GM12878 (cell line): ENCODE data around the gene TRIM7. TPM values are rescaled to one million over a fixed set of nuclear protein-coding genes. Genes with fewer than 3 reads are reported as not detected.

Experiments used
- ATF7 ChIP-seq: fragments of 450-650 bp; IDR thresholded peaks from 2 replicates; pipeline ENCODE4 v1.6.1; 2016; ENCODE audit warnings: low read depth, mild to moderate bottlenecking
- CBX5 ChIP-seq: sonication (generic); IDR thresholded peaks from 2 replicates; pipeline ENCODE4 v1.6.1; 2016; ENCODE audit warnings: low read depth, moderate library complexity, mild to moderate bottlenecking, inconsistent platforms
- EGR1 ChIP-seq, 2 experiments: IDR thresholded peaks; 1 replicate in 1 of 2; 2 replicates in 1 of 2; pipeline ENCODE4 v1.6.1; 2011 to 2012; ENCODE audit warnings: low read depth in 2 of 2, low read length in 2 of 2, borderline replicate concordance in 1 of 2, mild to moderate bottlenecking in 1 of 2, moderate library complexity in 1 of 2
- FOXM1 ChIP-seq: IDR thresholded peaks from 2 replicates; pipeline ENCODE4 v1.6.1; 2012; ENCODE audit warnings: low read depth, mild to moderate bottlenecking, inconsistent platforms, low read length, moderate library complexity
- IRF3 ChIP-seq: fragments of 450-650 bp; IDR thresholded peaks from 2 replicates; pipeline ENCODE4 v1.6.1; 2014; ENCODE audit warnings: mild to moderate bottlenecking
- JUND ChIP-seq: IDR thresholded peaks from 2 replicates; pipeline ENCODE4 v1.6.1; 2012; ENCODE audit warnings: low read depth, mild to moderate bottlenecking, low read length, improper control_type of control experiment, moderate library complexity
- KAT2A ChIP-seq: conservative IDR thresholded peaks from 2 replicates; pipeline ENCODE4 v1.6.1; 2011; ENCODE audit warnings: low read depth, low read length; ENCODE audit not compliant: control insufficient read depth
- MEF2B ChIP-seq: fragments of 450-650 bp; IDR thresholded peaks from 2 replicates; pipeline ENCODE4 v1.6.1; 2018; ENCODE audit warnings: mild to moderate bottlenecking, moderate library complexity; ENCODE audit not compliant: partially characterized antibody, poor library complexity, severe bottlenecking
- MLLT1 ChIP-seq: fragments of 450-650 bp; IDR thresholded peaks from 2 replicates; pipeline ENCODE4 v1.6.1; 2016; ENCODE audit warnings: mild to moderate bottlenecking
- NFXL1 ChIP-seq: fragments of 450-650 bp; IDR thresholded peaks from 2 replicates; pipeline ENCODE4 v1.6.1; 2017; ENCODE audit warnings: antibody characterized with exemption, mild to moderate bottlenecking, borderline replicate concordance
- NKRF ChIP-seq: fragments of 450-650 bp; conservative IDR thresholded peaks from 2 replicates; pipeline ENCODE4 v1.6.1; 2017; ENCODE audit warnings: mild to moderate bottlenecking, moderate library complexity
- NR2C1 ChIP-seq: fragments of 450-650 bp; IDR thresholded peaks from 2 replicates; pipeline ENCODE4 v1.6.1; 2017; ENCODE audit warnings: antibody characterized with exemption, mild to moderate bottlenecking, moderate library complexity
- NR2C2 ChIP-seq: IDR thresholded peaks from 2 replicates; pipeline ENCODE4 v1.6.1; 2011; ENCODE audit warnings: borderline replicate concordance, low read depth; ENCODE audit not compliant: control insufficient read depth, insufficient read length
- PAX5 ChIP-seq: IDR thresholded peaks from 2 replicates; pipeline ENCODE4 v1.6.1; 2011; ENCODE audit warnings: low read depth, low read length, borderline replicate concordance
- PAX8 ChIP-seq: fragments of 450-650 bp; IDR thresholded peaks from 2 replicates; pipeline ENCODE4 v1.6.1; 2017; ENCODE audit warnings: mild to moderate bottlenecking, moderate library complexity
- PBX3 ChIP-seq: IDR thresholded peaks from 2 replicates; pipeline ENCODE4 v1.6.1; 2011; ENCODE audit warnings: mild to moderate bottlenecking, low read depth, low read length, moderate library complexity; ENCODE audit not compliant: insufficient replicate concordance
- PKNOX1 ChIP-seq: fragments of 450-650 bp; IDR thresholded peaks from 2 replicates; pipeline ENCODE4 v1.6.1; 2016; ENCODE audit warnings: mild to moderate bottlenecking
- RB1 ChIP-seq: fragments of 450-650 bp; formaldehyde crosslinking; IDR thresholded peaks from 2 replicates; pipeline ENCODE4 v1.6.1; 2017; ENCODE audit warnings: mild to moderate bottlenecking, borderline replicate concordance
- RELA ChIP-seq: fragments of 450-650 bp; IDR thresholded peaks from 2 replicates; pipeline ENCODE4 v1.8.0; 2014; ENCODE audit warnings: borderline replicate concordance; ENCODE audit not compliant: partially characterized antibody
- RUNX3 ChIP-seq: IDR thresholded peaks from 2 replicates; pipeline ENCODE4 v1.6.1; 2012; ENCODE audit warnings: low read length, inconsistent platforms
- SIX5 ChIP-seq: IDR thresholded peaks from 2 replicates; pipeline ENCODE4 v1.6.1; 2011; ENCODE audit warnings: mild to moderate bottlenecking, low read depth, low read length, moderate library complexity; ENCODE audit not compliant: severe bottlenecking
- TCF7 ChIP-seq: IDR thresholded peaks from 2 replicates; pipeline ENCODE4 v1.6.1; 2014; ENCODE audit warnings: antibody characterized with exemption, borderline replicate concordance
- YY1 ChIP-seq: IDR thresholded peaks from 2 replicates; pipeline ENCODE4 v1.6.1; 2011; ENCODE audit warnings: low read depth, mild to moderate bottlenecking, low read length
- polyA plus RNA-seq, 11 experiments: library from polyadenylated mRNA; depleted of rRNA in 4 of 11; unstranded in 6 of 11; stranded (reverse) in 5 of 11; fragments of >200 nt; fragmentation: Nextera tagmentation in 4 of 11; fragmentation: Illumina TruSeq in 1 of 11; extraction: Ambion mirVana in 4 of 11; extraction: Trizol in 1 of 11; gene quantifications; 1 replicate in 1 of 11; 2 replicates in 10 of 11; pipeline versions ENCODE4 v1.2.1 to v1.2.3, GENCODE V29; 2011 to 2016; ENCODE audit warnings: inconsistent platforms in 2 of 11, missing spikeins in 2 of 11, low read depth in 1 of 11
- total RNA-seq, 4 experiments: library from RNA; depleted of rRNA in 3 of 4; stranded (reverse); fragments of >200 nt in 3 of 4; fragmentation: Illumina TruSeq in 1 of 4; extraction: Trizol in 1 of 4; gene quantifications; 2 replicates each; pipeline versions ENCODE4 v1.2.1 to v1.2.3, GENCODE V29; 2013 to 2021

Gene TRIM7
- total and polyA plus RNA-seq, 10 of the 15 experiments (the other 5 are each of a cell fraction or from before 2014, with no cell fraction given): 0.02 to 1.6 (median 0.41) TPM

GRCh38 chr5:181221792-181222629 is 17.0 kb upstream of the TRIM7 start (continued):
- peak; percentile 42; the same call in 1 of the 2 replicates for TF ChIP-seq ATF7
- TF ChIP-seq IRF3: no peak
- peak in 1 of 2 experiments; percentile 21; a peak in 1 of 3 replicates for TF ChIP-seq EGR1 (IDR thresholded peaks at IDR 0.05; ENCODE audit: borderline replicate concordance in 1 of 2, low read depth in 2 of 2, low read length in 2 of 2)
- TF ChIP-seq MLLT1: peak; percentile 66
- TF ChIP-seq YY1: peak; percentile 94
- no peak for TF ChIP-seq RUNX3
- no peak for TF ChIP-seq NR2C2
- no peak for TF ChIP-seq JUND
- TF ChIP-seq NKRF: peak; percentile 39; the same call in 1 of the 2 replicates
- TF ChIP-seq RB1: no peak; the same call in 1 of the 2 replicates
- peak; percentile 42 for TF ChIP-seq RELA
- TF ChIP-seq KAT2A: no peak
- peak; percentile 40; the same call in 1 of the 2 replicates for TF ChIP-seq PKNOX1
- no peak for TF ChIP-seq PBX3
- TF ChIP-seq TCF7: 0 out of 2 replicates have a peak, but pooled peaks have one; percentile 39
- TF ChIP-seq MEF2B: peak; percentile 14
- TF ChIP-seq SIX5: no peak
- TF ChIP-seq CBX5: no peak
- no peak for TF ChIP-seq PAX8
- no peak for TF ChIP-seq NFXL1
- TF ChIP-seq FOXM1: no peak
- TF ChIP-seq PAX5: peak; percentile 31; the same call in 1 of the 2 replicates
- no peak for TF ChIP-seq NR2C1
